Hypothalamus (tissue), 51 donors: ENCODE measurements around the gene UBR2.
"Not testable (repeated sequence)": the region's sequence is repeated elsewhere in the genome, so short reads cannot be mapped to it uniquely, and the experiment has no call there.

Experiments used
- DNase-seq, 51 donors: peaks; one replicate each; lab custom pipeline; 2025; lab: John Stamatoyannopoulos, UW

UBR2 gene

DNA sequence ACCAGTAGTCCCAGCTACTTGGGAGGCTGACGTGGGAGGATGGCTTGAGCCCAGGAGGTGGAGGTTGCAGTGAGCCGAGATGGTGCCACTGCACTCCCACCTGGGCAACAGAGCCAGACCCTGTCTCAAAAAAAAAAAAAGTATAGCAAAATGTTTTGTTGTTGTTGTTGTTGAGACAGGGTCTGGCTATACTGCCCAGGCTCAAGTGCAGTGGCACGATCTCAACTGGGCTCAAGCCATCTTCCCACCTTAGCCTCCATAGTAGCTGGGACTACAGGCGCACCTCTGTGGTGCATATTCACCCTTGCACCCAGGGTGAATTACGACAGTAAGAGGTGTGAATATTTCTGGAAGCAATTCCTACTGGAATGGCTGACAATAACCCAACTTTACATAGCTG, 11.4 kb upstream of the UBR2 start:
- DNase-seq, result no peak

DNA sequence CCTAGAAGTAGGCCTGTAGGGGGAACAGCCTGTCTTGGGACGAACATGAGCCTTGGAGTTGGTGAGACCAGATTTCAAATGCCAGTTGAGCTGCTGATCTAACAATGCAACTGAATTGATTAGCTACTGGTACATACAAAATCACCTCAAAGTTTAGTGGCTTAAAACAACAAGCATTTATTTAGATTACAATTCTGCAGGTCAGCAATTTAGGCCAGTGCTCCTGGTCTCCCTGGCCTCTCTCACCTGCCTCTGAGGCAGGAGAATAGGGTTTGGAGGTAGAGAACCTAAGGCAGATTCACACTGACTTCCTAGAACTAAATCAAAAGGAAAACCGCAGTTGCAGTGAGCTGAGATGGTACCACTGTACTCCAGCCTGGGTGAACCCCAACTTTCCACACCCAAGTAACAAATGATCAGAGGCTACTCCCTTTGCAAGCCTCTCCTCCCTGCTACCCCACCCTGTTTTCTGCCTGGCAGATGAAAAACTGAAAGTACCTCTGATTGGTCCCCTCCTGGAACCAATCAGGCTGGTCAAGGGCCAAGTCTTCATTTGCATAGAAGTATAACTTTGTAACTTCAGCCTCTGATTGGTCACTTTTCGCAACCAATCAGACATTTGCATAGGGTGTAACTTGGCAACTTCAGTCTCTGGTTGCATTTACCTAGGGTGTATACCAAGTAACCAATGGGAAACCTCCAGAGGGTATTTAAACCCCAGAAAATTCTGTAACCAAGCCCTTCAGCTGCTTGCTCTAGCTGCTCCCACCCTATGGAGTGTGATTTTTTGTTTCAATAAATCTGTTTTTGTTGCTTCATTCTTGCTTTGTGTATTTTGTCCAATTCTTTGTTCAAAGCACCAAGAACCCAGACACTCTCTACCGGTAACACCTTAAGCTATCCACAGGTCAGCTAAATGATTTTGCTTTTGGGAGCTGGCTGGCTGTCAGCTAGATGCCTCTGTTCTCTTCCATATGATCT, 8.1 kb upstream of the UBR2 start:
- no peak for DNase-seq

DNA sequence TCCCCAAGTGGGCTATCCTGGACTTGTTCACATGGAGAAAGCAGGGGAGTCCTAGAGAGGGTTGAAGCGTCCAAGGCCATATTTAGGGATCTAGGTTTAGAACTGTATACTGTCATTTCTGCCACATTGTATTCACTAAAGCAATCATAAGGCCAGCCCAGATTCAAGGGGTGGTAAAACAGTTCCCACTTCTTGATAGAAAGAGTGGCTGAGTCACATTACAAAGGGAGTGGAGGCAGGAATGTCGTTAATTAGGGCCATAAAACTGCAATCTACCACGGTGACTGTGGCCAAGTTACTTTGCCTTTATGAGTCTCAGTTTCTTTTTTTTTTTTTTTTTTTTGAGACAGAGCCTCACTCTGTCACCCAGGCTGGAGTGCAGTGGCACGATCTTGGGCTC, 7.4 kb upstream of the UBR2 start:
- no peak for DNase-seq

DNA sequence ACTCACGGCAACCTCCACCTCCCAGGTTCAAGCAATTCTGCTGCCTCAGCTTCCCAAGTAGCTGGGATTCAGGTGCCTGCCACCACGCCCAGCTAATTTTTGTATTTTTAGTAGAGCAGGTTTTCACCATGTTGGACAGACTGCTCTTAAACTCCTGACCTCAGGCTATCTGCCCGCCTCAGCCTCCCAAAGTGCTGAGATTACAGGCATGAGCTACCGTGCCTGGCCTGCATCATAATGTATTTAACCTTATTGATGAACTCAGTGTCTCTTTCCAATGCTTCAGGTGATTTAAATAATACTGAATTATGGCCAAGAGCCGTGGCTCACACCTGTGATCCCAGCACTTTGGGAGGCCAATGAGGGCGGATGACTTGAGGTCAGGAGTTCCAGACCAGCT, 4.6 kb upstream of the UBR2 start:
- DNase-seq, result not testable (repeated sequence)

DNA sequence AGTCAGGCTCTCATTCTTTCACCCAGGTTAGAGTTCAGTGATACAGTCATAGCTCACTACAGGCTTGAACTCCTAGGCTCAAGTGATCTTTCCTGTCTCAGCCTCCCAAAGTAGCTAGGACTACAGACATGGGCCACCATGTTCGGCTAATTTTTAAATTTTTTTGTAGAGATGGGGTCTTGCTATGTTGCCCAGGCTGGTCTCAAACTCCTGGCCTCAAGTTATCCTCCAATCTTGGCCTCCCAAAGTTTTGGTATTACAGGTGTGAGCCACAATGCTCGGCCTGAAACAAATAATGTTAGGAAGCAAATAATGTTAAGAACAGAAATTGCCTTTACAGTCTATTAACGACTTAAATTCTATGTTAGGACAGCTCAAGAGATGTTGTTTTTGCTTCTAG, 1.8 kb upstream of the UBR2 start:
- no peak for DNase-seq

DNA sequence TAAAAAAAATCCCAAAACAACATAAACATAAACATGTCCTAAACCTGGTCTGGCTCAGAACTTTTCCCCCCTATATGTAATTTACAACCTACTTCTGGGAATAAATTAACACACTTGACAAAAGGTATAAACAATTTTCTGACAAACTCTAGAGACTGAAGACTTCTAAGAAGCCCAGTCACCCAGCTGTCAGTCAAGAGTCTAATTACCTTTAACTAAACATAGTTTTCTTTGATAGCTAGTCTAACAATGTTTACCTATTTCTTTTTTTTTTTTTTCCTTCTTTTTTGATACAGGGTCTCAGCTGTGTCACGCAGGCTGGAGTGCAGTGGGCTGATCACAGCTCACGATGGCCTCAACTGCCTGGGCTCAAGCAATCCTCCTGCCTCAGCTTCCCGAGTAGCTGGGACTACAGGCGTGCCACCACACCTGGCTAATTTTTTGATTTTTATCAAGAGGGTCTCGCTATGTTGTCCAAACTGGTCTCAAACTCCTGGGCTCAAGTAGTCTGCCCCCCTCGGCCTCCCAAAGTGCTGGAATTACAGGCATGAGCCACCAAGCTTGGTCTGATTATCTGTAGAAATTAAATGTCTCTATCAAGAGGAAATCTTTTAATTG, 932 bp upstream of the UBR2 start:
- DNase-seq, result no peak

DNA sequence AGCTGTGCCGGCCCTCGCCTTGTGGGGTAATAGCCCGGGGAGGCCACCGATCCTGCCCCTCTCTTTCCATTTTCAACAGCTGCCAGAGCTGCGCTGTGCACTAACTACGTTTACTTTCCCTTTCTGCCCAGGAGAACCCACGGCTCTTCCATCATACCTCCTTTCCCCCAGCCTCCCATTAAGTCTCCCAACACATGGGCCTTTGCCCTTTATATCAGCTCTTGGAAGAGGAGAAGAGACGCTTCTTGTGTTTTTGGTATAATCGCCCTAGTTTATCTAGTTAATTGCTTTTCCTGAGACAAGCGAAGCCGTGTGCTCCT, 637 bp downstream of the UBR2 start:
- DNase-seq, result no peak

DNA sequence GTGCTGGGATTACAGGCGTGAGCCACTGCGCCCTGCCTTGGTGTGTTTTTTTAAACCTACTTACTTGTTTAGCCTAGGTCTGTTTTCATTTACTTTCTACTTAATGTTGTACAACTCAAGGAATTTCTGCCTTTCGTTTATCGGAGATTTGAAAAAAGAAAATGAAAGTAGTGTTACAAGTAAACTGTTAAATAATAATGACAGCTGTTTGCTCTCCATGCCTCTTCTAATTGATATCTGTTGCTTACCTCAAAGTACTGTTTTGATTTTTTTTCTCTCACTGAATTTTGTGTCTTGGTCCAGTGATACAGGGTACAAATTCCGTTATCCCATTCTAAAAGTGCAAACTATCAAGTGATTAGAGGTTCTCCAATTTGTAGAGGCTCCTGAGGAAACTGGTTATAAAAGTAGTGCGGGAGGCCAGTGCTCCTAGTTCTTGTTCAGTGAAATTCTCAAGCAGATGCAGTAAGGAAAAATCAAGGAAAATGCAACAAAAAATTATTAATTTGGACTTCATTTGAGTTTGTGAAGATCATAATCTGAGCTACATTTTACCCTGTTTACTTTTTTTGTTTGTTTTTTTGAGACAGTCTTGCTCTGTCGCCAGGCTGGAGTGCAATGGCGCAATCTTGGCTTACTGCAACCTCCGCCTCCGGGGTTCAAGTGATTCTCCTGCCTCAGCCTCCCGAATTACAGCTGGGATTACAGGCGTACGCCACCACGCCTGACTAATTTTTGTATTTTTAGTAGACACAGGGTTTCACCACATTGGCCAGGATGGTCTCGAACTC, 2.2 kb downstream of the UBR2 start:
- DNase-seq, result no peak

DNA sequence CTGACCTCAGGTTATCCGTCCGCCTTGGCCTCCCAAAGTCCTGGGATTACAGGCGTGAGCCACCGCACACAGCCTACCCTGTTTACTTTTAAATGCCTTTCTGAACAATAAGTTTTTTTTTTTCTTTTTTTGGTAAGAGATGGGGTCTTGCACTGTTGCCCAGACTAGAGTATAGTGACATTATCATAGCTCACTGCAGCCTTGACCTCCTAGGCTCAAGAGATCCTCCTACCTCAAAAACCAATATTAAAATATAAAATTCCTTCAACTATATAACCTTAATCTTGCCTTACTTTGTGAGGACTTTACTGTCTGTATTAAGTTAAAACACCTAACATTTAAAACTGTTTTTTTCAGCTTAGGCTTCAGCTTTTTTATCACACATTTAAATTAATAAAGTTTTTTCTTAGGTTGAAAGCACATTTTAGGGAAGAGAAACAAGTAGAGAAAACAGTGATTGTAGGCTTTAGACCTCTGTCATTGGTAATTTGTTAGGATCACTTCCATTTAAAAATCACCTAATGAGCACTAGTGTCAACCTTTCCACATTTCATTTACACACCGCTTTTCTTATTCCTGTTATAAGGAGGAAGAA, 2.9 kb downstream of the UBR2 start:
- no peak for DNase-seq

DNA sequence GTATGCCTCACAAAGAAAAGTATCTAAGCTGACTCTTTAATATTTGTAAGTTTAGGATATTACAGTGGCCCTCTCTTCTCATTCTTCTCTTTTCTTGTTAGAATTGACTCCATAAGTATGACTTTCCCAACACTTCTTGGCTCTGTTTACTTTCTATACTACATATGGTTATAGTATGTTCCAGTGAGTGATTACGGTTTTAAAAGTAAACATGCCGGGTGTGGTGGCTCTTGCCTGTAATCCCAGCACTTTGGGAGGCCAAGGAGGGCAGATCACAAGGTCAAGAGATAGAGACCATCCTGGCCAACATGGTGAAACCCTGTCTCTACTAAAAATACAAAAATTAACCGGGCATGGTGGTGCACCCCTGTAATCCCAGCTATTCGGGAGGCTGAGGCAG, 3.4 kb downstream of the UBR2 start:
- not testable (repeated sequence) for DNase-seq

DNA sequence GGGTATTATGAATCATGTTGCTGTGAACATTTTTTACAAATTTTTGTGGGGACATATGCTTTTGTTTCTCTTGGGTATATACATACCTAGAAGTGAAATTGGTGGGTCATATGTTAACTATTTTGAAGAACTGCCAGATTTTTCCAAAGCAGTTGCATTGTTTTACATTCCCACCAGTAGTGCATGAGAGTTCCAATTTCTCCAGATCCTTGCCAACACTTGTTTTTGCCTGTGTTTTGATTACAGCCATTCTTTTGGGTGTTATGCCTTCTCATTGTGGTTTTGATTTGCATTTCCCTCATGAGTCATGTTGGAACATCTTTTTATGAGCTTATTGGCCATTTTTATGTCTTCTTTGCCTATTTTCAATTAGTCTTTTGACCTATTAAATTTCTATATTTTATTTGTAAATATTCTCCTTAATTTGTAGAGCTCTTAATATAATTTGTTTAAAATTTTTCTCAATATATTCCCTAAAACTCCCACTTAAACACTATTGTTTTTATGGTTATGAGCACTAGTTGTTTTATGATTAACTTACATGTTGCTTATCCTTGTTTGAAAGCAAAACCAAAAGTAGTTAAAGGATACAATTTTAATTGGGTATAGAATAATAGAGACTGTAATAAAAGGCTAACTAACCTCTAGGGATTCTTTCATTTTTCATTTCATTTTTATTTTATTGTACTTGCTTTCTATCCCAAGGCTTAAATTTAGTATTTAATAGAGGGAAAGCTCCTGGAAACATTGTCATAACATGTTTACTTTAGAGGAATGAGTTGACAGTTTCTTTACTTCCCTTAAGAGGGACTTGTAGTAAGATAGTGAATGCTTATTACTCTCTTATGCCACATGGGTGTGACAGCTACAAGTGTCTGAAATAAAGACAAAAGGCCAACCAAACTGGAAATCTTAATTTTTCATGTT, 5.5 kb downstream of the UBR2 start:
- DNase-seq, result no peak

DNA sequence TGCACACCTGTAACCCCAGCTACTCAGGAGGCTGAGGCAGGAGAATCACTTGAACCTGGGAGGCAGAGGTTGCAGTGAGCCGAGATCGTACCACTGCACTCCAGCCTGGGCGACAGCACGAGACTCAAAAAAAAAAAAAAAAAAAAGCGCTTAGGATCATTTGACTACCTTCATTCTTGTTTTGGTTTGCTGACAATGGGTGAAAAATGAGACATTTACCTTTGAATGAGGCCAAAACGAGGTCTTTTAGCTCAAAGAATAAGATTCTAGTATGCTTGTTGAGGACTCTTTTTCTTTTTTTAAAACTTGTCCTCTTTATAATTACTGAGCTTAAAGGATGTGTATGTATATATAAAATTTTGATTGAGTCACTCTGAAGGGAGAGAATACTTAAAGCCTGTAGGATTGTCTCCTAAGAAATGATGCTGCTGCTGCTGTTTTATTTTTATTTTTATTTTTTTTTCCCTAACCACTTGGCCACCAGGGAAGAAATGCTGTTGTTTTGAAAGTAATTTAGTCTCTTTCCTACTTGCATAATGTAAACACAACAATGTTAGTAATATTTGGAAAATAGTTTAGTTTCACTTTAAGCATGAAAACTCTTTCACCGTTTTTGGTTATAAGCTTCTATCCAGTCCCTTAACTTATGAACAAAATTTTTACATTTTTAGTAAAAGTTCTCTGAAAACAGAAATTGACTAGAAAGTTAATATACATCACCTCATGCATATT, 7.9 kb downstream of the UBR2 start:
- DNase-seq, result no peak

DNA sequence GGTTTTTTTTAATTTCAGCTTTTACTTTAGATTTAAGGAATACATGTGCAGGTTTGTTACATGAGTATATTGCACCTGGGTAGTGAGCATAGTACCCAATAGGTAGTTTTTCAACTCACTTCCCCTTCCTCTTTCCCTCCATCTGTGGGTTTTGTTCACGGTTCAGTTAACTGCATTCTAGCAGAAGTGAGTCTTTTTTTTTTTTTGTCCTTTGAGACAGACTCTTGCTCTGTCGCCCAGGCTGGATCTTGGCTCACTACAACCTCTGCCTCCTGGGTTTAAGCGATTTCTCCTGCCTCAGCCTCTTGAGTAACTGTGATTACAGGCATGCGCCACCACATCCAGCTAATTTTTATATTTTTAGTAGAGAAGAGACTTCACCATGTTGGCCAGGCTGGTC, 8.7 kb downstream of the UBR2 start:
- DNase-seq, result no peak

DNA sequence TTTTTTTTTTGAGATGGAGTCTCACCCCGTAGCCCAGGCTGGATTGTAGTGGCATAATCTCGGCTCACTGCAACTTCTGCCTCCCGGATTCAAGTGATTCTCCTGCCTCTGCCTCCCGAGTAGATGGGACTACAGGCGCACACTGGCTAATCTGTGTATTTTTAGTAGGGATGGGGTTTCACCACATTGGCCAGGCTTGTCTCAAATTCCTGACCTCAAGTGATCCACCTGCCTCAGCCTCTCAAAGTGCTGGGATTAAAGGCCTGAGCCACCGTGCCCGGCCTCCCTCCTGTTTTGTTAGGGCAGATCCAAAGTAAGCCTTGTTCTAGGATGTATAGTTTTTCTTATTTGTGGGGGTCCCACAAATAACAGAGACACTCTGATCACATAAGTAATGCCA, 12.7 kb downstream of the UBR2 start:
- DNase-seq, result not testable (repeated sequence)

DNA sequence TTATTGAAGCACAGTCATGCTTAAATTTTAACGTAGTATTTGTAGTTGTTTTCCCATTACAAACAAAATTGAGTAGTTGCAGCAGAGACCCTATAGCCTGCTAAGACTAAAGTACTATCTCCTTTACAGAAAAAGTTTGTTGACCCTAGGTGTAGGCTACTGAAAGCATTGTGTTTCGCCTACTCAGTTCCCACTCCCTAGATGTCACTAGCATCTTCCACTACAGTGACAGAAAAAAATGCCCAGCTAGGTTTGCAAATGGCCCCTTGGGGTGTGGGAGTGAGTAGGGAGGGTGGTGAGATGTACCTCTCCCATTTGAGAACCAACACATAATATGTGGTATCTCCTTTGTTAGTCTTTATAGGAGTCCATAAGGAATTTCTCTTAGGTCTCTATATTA, 34.5 kb downstream of the UBR2 start:
- DNase-seq, result no peak

DNA sequence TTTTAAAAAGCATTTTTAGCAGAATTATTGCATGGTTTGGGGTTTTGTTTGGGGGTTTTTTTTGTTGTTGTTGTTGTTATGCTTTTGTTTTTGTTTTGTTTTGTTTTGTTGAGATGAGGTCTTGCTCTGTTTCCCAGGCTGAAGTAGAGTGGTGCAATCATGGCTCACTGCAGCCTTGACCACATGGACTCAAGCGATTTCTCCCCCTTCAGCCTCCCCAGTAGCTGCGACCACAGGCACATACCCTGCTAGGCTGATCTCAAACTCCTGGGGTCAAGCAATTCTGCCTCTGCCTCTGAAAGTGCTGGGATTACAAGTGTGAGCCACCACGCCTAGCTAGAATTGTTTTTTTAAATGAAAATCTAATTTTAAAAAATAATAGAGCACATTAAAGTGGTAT, 35.7 kb downstream of the UBR2 start:
- DNase-seq, result no peak

DNA sequence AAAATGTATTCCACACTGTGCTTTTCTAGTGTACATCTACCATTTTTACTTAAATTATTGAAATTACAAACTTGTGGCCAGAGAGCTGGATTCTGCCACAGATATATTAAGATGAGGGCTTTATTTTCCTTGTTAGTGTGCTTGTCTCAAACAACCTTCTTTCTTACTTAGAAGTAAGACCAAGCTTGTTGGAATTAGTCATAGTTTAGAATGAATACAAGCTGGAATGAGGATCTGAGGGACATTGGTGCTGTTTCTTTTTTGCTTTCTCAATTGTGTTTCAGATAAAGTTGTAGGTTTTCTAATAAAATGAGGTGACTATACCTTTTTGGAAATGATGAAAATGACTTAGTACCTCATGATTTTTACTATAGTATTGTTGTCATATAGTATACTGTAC, 40.3 kb downstream of the UBR2 start:
- DNase-seq, result no peak

DNA sequence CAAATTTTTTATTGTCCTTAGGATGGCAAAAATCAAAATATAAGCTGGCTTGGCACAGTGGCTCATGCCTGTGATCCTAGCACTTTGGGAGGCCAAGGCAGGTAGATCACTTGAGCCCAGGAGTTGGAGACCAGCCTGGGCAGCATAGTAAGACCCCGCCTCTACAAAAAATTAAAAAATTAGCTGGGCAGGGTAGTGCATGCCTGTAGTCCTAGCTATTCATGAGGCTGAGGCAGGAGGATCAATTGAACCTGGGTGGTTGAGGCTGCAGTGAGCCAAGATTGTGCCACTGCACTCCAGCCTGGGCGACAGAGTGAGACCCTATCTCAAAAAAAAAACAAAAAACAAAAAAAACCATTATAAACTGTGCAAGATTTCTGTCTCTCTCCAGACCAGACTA, 40.9 kb downstream of the UBR2 start:
- DNase-seq, result not testable (repeated sequence)

DNA sequence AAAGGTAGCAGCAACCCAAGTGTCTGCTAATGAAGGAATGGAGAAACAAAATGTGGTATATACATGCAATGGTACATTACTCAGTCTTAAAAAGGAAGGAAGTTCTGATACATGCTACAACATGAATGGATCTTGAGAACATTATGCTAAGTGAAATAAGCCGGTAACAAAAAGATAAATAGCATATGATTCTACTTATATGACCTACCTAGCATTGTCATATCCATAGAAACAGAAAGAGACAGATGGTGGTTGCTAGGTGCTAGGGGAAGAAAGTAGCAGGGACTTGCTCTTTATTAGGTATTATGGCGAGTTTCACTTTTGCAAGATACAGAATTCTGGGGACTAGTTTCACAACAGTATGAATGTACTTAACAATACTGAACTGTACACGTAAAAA, 46.6 kb downstream of the UBR2 start:
- DNase-seq, result no peak
